Liver (tissue), 3 donors: ENCODE results near the gene BRI3BP.

ENCODE experiments used
- CTCF ChIP-seq: fragments of 150-350 bp; IDR thresholded peaks from 2 replicates; pipeline ENCODE4 v1.5.1; 2017; ENCODE audit warnings: improper control_type of control experiment, low read depth, low read length; ENCODE audit not compliant: missing input control
- EGR1 ChIP-seq, 2 donors: IDR thresholded peaks; 2 replicates each; pipeline ENCODE4 v1.6.1; 2016 to 2018; ENCODE audit warnings: antibody characterized with exemption in 2 of 2, low read depth in 2 of 2
- FOXA1 ChIP-seq: IDR thresholded peaks from 2 replicates; pipeline ENCODE4 v1.6.1; 2016; ENCODE audit warnings: antibody characterized with exemption
- GABPA ChIP-seq, 2 donors: IDR thresholded peaks in 1 of 2; conservative IDR thresholded peaks in 1 of 2; 2 replicates each; pipeline ENCODE4 v1.6.1; 2016; ENCODE audit warnings: antibody characterized with exemption in 2 of 2, mild to moderate bottlenecking in 1 of 2, moderate library complexity in 1 of 2
- HNF4G ChIP-seq: IDR thresholded peaks from 2 replicates; pipeline ENCODE4 v1.6.1; 2016; ENCODE audit warnings: antibody characterized with exemption
- RAD21 ChIP-seq, 2 donors: IDR thresholded peaks; 2 replicates each; pipeline ENCODE4 v1.6.1; 2016; ENCODE audit warnings: antibody characterized with exemption in 2 of 2, mild to moderate bottlenecking in 2 of 2
- SP1 ChIP-seq: IDR thresholded peaks from 2 replicates; pipeline ENCODE4 v1.6.1; 2018; ENCODE audit warnings: antibody characterized with exemption, mild to moderate bottlenecking
- TAF1 ChIP-seq: conservative IDR thresholded peaks from 2 replicates; pipeline ENCODE4 v1.6.1; 2016; ENCODE audit warnings: antibody characterized with exemption, mild to moderate bottlenecking
- TF ChIP-seq, protein P1 (sequence below): IDR thresholded peaks from 2 replicates; pipeline ENCODE4 v1.6.1; 2016; ENCODE audit warnings: antibody characterized with exemption, mild to moderate bottlenecking
- TF ChIP-seq, protein P2 (sequence below): IDR thresholded peaks from 2 replicates; pipeline ENCODE4 v1.6.1; 2016; ENCODE audit warnings: antibody characterized with exemption
- donor health status: healthy.
- donor health status: healthy.

- TF ChIP-seq CTCF (no peak), GABPA (IDR thresholded peaks at IDR 0.05 in 1 of 2, conservative IDR thresholded peaks at IDR 0.05 in 1 of 2) (no peak), SP1 (no peak), RAD21 (IDR thresholded peaks at IDR 0.05) (no peak), TAF1 (no peak), HNF4G (no peak), FOXA1 (no peak), EGR1 (IDR thresholded peaks at IDR 0.05; ENCODE audit: low read depth in 2 of 2) (no peak)
- TF ChIP-seq, protein P1, sequence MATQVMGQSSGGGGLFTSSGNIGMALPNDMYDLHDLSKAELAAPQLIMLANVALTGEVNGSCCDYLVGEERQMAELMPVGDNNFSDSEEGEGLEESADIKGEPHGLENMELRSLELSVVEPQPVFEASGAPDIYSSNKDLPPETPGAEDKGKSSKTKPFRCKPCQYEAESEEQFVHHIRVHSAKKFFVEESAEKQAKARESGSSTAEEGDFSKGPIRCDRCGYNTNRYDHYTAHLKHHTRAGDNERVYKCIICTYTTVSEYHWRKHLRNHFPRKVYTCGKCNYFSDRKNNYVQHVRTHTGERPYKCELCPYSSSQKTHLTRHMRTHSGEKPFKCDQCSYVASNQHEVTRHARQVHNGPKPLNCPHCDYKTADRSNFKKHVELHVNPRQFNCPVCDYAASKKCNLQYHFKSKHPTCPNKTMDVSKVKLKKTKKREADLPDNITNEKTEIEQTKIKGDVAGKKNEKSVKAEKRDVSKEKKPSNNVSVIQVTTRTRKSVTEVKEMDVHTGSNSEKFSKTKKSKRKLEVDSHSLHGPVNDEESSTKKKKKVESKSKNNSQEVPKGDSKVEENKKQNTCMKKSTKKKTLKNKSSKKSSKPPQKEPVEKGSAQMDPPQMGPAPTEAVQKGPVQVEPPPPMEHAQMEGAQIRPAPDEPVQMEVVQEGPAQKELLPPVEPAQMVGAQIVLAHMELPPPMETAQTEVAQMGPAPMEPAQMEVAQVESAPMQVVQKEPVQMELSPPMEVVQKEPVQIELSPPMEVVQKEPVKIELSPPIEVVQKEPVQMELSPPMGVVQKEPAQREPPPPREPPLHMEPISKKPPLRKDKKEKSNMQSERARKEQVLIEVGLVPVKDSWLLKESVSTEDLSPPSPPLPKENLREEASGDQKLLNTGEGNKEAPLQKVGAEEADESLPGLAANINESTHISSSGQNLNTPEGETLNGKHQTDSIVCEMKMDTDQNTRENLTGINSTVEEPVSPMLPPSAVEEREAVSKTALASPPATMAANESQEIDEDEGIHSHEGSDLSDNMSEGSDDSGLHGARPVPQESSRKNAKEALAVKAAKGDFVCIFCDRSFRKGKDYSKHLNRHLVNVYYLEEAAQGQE = no peak
- TF ChIP-seq, protein P2, sequence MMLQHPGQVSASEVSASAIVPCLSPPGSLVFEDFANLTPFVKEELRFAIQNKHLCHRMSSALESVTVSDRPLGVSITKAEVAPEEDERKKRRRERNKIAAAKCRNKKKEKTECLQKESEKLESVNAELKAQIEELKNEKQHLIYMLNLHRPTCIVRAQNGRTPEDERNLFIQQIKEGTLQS = no peak
Observed at GRCh38 chr12:124964251-124964650, 29.2 kb upstream of the BRI3BP start.
